Activated naive CD4-positive, alpha-beta T cell treated with anti-CD3 and anti-CD28 coated beads, Interleukin-2, amount 10 ng/mL, durations not matched to agents 7 days and 5 days (primary cell): ENCODE results near the gene APPL2.

ENCODE experiments used
- CTCF ChIA-PET: fragments of 350-600 bp; sonication (Branson Sonifier 250); formaldehyde crosslinking; loops from one replicate; lab custom pipeline; 2021; ENCODE audit warnings: antibody characterized with exemption; lab: Charles Lee
- DNase-seq: peaks from one replicate; pipeline ENCODE4 v3.0.0-alpha.2; 2020
- H3K27ac Mint-ChIP-seq: one replicate; pipeline ENCODE4 v1.8.0; 2021; ENCODE audit warnings: mild to moderate bottlenecking, moderate library complexity, mixed read lengths
- H3K27me3 Mint-ChIP-seq: one replicate; pipeline ENCODE4 v1.8.0; 2021; ENCODE audit warnings: mild to moderate bottlenecking, mixed read lengths
- H3K36me3 Mint-ChIP-seq: one replicate; pipeline ENCODE4 v1.8.0; 2021; ENCODE audit warnings: mixed read lengths
- H3K4me1 Mint-ChIP-seq: one replicate; pipeline ENCODE4 v1.8.0; 2021; ENCODE audit warnings: mixed read lengths
- H3K4me3 Mint-ChIP-seq: one replicate; pipeline ENCODE4 v1.8.0; 2021; ENCODE audit warnings: mild to moderate bottlenecking, moderate library complexity, mixed read lengths
- H3K9me3 Mint-ChIP-seq: one replicate; pipeline ENCODE4 v1.8.0; 2021; ENCODE audit warnings: mixed read lengths

The APPL2 gene

GRCh38 chr12:105223884-105224283 is 12.1 kb downstream of the APPL2 start:
- Mint-ChIP-seq H3K27ac (no peak overlapping the region), H3K27me3 (no peaks in the 10 kb centered on the region), H3K4me3 (no peak overlapping the region), H3K36me3 (peaks cover 49% of the 10 kb centered on the region), H3K9me3 (no peaks in the 10 kb centered on the region), H3K4me1 (peaks cover 33% of the 10 kb centered on the region)
- CTCF ChIA-PET: interaction anchor here (1.4 kb wide), 1 partner anchor 12 kb away, joined by 4 read pairs; the partner anchor contains the start of gene APPL2
- no peak for DNase-seq

DNA sequence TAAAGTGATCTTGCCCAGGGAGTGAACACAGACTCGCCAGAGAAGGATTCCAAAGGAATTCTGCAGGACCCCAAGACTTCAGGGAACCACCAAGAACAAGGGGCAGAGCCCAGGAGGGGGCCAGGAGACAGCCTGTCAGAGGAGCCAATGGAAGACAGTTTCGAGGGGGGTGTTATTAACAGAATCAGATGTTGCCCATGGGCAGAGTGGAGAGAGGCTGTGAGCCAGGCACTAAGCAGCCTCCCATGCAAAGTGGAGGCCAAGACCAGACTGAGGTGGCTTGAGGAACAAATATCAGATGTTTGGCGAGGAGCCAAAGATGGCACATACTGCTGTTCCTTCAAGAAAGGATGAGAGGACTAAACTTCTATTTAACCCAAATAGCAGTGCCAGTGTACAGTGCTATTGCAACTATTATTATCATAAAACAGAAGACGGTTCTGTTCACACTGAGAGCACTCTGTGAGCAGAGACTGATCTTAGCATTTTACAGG is 12.6 kb downstream of the APPL2 start:
- CTCF ChIA-PET: no interaction called here
- H3K36me3 Mint-ChIP-seq: peaks cover 46% of the 10 kb centered on the region
- H3K4me3 Mint-ChIP-seq: no peak overlapping the region
- DNase-seq: no peak
- H3K27me3 Mint-ChIP-seq: no peaks in the 10 kb centered on the region
- peaks cover 29% of the 10 kb centered on the region for H3K4me1 Mint-ChIP-seq
- no peaks in the 10 kb centered on the region for H3K9me3 Mint-ChIP-seq
- no peak overlapping the region for H3K27ac Mint-ChIP-seq

DNA sequence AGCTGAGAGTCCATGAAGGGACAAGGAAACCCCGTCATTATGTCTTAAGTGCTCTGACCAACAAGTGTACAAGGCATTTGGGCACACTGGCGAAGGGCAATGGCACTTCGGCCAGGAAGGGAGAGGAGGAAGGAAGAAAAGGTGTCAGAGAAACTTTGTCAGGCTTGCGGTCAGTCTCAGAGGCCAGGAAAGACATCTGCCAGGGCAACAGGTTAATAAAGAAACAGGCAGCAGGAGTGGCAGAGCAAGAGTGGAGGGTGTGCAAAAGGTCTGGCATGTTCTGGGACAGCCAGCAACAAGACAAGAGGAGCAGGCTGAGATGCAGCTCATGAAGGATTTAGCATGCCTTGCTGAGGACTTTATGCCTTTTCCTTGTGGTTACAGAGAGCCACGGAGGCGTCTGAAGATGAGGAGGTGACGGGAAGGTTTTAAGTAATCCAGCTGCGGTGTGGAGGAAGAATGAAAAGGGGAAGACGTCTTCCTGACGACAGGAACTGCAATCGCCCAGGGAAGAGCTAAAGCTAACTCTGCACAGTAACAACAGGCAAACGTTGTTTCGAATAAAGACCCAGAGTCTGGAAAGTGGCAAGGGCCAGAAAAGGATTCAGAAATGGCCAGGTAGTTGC is 13.1 kb downstream of the APPL2 start:
- Mint-ChIP-seq H3K36me3 (peaks cover 46% of the 10 kb centered on the region), H3K4me3 (no peak overlapping the region), H3K4me1 (peaks cover 23% of the 10 kb centered on the region), H3K27ac (no peak overlapping the region), H3K9me3 (no peaks in the 10 kb centered on the region), H3K27me3 (no peaks in the 10 kb centered on the region)
- CTCF ChIA-PET: no interaction called here
- no peak for DNase-seq

DNA sequence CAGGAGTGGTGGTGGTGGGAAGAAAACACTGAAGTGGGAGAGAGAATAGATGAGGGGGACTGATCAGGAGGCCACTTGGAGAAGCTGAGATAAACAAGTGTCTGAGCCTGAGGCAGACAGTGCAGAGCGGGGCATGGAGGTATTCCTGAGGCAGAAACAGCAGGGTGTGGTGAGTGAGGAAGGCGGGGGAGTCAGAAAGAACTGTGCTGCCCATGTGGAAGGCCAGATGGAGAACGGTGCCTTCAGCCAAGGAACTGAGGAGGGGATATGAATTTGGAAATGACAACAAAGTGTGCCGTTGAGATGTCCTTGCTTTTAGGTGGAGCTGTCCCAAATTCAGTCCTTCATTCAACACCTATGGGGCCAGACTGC is 13.7 kb downstream of the APPL2 start:
- H3K4me1 Mint-ChIP-seq: peaks cover 17% of the 10 kb centered on the region
- DNase-seq: no peak
- no peak overlapping the region for H3K27ac Mint-ChIP-seq
- CTCF ChIA-PET: no interaction called here
- no peak overlapping the region for H3K4me3 Mint-ChIP-seq
- no peaks in the 10 kb centered on the region for H3K9me3 Mint-ChIP-seq
- no peaks in the 10 kb centered on the region for H3K27me3 Mint-ChIP-seq
- H3K36me3 Mint-ChIP-seq: peaks cover 44% of the 10 kb centered on the region

DNA sequence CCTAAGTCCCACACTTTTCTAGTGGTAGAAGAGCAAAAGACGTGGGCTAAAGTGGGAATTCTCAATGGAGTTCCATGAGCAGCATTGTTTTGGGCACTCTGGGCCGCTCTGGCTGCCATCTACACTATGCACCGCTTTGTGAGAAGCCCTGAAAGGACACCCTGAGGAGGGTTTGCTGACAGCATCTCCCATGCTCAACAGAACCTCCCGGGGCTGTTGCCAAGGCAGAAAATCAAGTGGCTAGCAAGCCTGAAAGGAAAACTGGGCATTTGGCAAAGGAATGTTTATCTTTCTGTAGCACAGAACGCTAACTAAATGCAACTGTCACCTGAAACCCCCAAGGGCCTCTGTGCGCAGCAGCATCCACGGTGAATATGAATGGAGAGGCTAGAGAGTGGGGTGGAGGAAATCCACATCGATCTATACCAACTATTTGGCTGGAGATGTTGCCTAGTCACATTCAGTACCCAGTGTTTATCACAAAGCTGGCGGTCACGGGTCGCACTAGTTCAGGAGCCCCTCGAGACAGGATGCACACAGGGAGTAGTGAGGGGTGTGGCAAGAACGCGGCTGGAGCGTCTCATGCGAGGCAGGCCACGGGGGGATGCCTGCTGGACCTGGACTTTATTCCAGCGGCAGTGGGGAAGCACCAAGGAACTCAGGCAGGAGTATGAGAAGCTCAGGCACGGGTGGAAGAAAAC is 14.2 kb downstream of the APPL2 start:
- CTCF ChIA-PET: no interaction called here
- H3K36me3 Mint-ChIP-seq: peaks cover 44% of the 10 kb centered on the region
- no peak overlapping the region for H3K4me3 Mint-ChIP-seq
- DNase-seq: no peak
- H3K9me3 Mint-ChIP-seq: no peaks in the 10 kb centered on the region
- no peak overlapping the region for H3K27ac Mint-ChIP-seq
- H3K4me1 Mint-ChIP-seq: peaks cover 13% of the 10 kb centered on the region
- no peaks in the 10 kb centered on the region for H3K27me3 Mint-ChIP-seq

- H3K27ac Mint-ChIP-seq: no peak overlapping the region
- peaks cover 45% of the 10 kb centered on the region for H3K36me3 Mint-ChIP-seq
- DNase-seq: no peak
- no peaks in the 10 kb centered on the region for H3K27me3 Mint-ChIP-seq
- peaks cover 5% of the 10 kb centered on the region for H3K4me1 Mint-ChIP-seq
- H3K9me3 Mint-ChIP-seq: no peaks in the 10 kb centered on the region
- H3K4me3 Mint-ChIP-seq: no peak overlapping the region
- CTCF ChIA-PET: interaction anchor here (1.3 kb wide), 1 partner anchor 15 kb away, joined by 3 read pairs; no protein-coding TSS in a partner anchor
Observed at GRCh38 chr12:105220929-105221290, 15.1 kb downstream of the APPL2 start.

- Mint-ChIP-seq H3K27ac (no peak overlapping the region), H3K4me3 (no peak overlapping the region), H3K9me3 (no peaks in the 10 kb centered on the region), H3K27me3 (no peaks in the 10 kb centered on the region), H3K4me1 (no peaks in the 10 kb centered on the region), H3K36me3 (peaks cover 44% of the 10 kb centered on the region)
- CTCF ChIA-PET: interaction anchor here (1.3 kb wide), 1 partner anchor 15 kb away, joined by 3 read pairs; no protein-coding TSS in a partner anchor
- DNase-seq: no peak
Observed at GRCh38 chr12:105220150-105220928, 15.6 kb downstream of the APPL2 start.

DNA sequence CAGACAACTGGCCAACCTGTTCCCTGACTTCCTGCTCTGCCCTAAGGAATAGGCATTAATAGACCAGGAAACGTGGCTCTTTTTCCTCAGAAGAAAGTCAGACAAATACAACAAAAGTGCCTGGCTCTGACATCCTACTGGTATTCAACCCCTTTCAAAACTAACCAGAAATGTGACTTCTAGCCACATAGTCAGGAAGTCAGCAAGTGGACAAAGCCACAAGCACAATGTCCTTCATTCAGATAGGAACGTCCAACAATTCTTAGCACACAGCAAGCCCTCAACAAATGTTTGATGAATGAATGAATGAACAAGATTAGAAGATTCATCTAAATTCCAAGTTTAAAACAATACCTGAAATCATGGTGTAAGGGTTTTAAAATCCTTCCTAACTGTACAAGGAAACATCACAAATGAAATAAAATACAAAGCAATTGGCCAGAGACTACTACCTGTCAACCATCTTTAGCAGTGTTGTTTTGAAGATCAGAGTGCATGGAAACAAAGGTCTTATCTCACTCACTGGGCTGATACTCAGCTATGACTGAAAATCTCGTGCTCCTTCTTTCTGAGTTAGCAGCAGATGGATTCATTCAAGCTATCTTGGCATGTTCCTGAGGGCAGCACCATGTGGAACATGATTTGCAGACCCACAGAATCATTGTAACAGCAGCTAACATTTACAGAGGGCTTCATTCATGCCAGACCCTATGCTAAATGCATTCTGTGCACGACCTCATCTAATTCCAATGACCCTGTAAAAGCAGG is 16.5 kb downstream of the APPL2 start:
- Mint-ChIP-seq H3K4me3 (no peak overlapping the region), H3K27me3 (no peaks in the 10 kb centered on the region), H3K36me3 (peaks cover 43% of the 10 kb centered on the region), H3K9me3 (no peaks in the 10 kb centered on the region), H3K27ac (no peak overlapping the region), H3K4me1 (no peaks in the 10 kb centered on the region)
- no peak for DNase-seq
- CTCF ChIA-PET: interaction anchor here (1.3 kb wide), 1 partner anchor 14 kb away, joined by 3 read pairs; no protein-coding TSS in a partner anchor

DNA sequence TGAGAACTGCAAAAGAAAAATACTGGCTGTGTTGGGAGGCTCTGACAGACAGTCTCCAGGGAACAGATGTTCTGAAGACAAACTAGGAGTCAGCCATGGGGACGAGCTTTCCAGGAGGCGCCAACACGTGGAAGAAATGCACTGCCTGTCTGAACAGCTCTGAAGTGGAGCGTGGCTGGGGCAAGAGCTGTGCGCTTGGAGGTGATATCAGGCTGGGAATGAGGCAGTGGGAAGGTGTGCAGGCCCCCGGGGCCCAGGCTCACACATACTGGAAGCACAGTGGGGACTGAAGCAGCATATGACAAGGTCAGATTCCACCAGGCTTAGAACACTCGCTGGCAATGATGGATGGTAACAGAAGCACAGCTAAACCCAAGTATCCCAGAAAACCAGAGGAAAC is 17.5 kb downstream of the APPL2 start:
- CTCF ChIA-PET: no interaction called here
- Mint-ChIP-seq H3K9me3 (no peaks in the 10 kb centered on the region), H3K27me3 (no peaks in the 10 kb centered on the region), H3K27ac (no peak overlapping the region), H3K4me3 (no peak overlapping the region), H3K4me1 (no peaks in the 10 kb centered on the region), H3K36me3 (peaks cover 46% of the 10 kb centered on the region)
- no peak for DNase-seq

DNA sequence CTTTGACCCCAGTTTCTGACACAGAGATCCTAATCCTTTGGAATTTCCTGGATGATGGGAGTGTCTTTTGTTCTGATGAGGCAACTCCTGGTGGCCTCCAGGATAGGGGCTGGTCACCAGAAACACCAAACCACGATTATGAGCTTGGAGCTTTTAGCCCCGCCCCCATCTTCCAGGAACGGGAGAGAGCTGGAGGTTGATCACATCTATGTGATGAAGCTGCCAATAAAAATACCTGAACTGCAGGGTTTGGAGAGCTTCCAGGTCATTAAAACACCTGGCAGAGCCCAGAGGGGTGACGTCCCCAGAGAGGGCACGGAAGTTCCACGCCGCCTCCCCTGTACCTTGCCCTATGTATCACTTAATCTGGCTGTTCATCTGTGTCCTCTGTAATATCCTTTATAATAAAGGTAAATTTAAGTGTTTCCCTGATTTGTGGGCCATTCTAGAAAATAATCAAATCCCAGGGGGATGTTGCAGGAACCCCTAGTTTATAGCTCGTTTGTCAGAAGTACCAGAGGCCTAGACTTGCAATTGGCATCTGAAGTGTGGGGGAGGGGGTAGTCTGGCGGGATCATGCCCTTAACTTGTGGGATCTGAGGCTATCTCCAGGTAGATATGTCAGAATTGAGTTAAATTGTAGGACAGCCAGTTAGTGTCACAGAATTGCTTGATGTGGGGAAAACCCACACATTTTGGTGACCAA is 21.2 kb downstream of the APPL2 start:
- H3K9me3 Mint-ChIP-seq: no peaks in the 10 kb centered on the region
- H3K27me3 Mint-ChIP-seq: no peaks in the 10 kb centered on the region
- CTCF ChIA-PET: no interaction called here
- H3K4me3 Mint-ChIP-seq: no peak overlapping the region
- H3K27ac Mint-ChIP-seq: no peak overlapping the region
- H3K4me1 Mint-ChIP-seq: no peaks in the 10 kb centered on the region
- H3K36me3 Mint-ChIP-seq: peaks cover 30% of the 10 kb centered on the region
- no peak for DNase-seq

- Mint-ChIP-seq H3K27me3 (no peaks in the 10 kb centered on the region), H3K36me3 (peaks cover 32% of the 10 kb centered on the region), H3K27ac (no peak overlapping the region)
Observed at GRCh38 chr12:105214148-105214547, 21.8 kb downstream of the APPL2 start.

DNA sequence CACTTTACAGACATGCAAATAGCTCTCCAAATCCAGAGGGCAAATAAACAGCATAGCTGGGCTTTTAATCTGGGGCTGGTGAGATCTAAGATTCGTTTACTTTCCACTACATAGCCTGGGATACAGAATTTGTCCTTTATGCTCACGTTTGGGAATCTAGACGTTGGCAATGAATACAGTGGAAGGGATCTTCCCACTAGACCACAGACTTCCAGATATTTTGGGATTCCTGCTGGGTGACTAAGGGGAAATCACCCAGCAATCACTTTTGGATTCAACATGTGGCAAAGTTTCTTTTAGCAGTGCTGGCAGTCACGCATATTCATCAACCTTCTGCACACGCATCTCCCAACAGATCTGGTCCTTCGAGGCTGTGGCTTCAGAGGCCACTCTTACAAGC is 23.5 kb downstream of the APPL2 start:
- peaks cover 31% of the 10 kb centered on the region for H3K36me3 Mint-ChIP-seq
- H3K9me3 Mint-ChIP-seq: no peaks in the 10 kb centered on the region
- H3K4me1 Mint-ChIP-seq: no peaks in the 10 kb centered on the region
- no peak overlapping the region for H3K27ac Mint-ChIP-seq
- H3K27me3 Mint-ChIP-seq: no peaks in the 10 kb centered on the region
- no peak for DNase-seq
- H3K4me3 Mint-ChIP-seq: no peak overlapping the region
- CTCF ChIA-PET: no interaction called here

More at GRCh38 chr12:105214148-105214547, 21.8 kb downstream of the APPL2 start:
- H3K4me3 Mint-ChIP-seq: no peak overlapping the region
- no peak for DNase-seq
- no peaks in the 10 kb centered on the region for H3K4me1 Mint-ChIP-seq
- H3K9me3 Mint-ChIP-seq: no peaks in the 10 kb centered on the region
- CTCF ChIA-PET: no interaction called here

- CTCF ChIA-PET: no interaction called here
- Mint-ChIP-seq H3K27ac (no peak overlapping the region), H3K4me3 (no peak overlapping the region), H3K4me1 (no peaks in the 10 kb centered on the region), H3K36me3 (peaks cover 33% of the 10 kb centered on the region), H3K9me3 (no peaks in the 10 kb centered on the region), H3K27me3 (no peaks in the 10 kb centered on the region)
- DNase-seq: no peak
Observed at GRCh38 chr12:105209091-105209490, 26.9 kb downstream of the APPL2 start.
